CD4-positive, alpha-beta T cell treated with Interleukin-21 for 1 hour (primary cell): Measurements from ENCODE around the gene SASH1.

Experiments
- DNase-seq: peaks from one replicate; pipeline ENCODE4 v3.0.0-alpha.2; 2020

The SASH1 gene

DNA sequence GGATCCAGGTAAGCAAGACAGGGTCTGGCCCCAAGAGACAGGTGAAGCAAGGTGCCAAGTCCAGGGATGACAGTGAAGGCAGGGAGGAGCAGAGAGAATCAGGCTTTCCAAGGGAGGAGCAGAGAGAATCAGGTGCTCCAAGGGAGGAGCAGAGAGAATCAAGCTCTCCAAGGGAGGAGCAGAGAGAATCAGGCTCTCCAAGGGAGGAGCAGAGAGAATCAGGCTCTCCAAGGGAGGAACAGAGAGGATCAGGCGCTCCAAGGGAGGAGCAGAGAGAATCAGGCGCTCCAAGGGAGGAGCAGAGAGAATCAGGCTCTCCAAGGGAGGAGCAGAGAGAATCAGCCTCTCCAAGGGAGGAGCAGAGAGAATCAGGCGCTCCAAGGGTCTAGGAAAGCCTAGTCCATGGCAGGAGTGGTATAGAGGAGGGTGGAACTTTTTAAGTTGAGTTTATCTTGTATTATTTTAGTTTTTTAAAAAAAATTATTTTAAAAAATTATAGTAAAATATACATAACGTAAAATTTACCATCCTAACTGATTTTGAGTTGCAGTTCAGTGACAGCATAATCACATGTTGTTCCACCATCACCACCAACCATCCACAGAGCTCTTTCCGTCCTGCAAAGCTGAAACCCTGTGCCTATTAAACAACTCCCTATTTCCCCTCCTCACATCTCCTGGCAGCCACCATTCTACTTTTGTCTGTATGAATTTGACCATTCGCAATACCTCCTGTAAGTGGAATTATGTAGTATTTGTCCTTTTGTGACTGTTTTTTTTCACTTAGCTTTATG is 64.1 kb downstream of the SASH1 start:
- no peak for DNase-seq

DNA sequence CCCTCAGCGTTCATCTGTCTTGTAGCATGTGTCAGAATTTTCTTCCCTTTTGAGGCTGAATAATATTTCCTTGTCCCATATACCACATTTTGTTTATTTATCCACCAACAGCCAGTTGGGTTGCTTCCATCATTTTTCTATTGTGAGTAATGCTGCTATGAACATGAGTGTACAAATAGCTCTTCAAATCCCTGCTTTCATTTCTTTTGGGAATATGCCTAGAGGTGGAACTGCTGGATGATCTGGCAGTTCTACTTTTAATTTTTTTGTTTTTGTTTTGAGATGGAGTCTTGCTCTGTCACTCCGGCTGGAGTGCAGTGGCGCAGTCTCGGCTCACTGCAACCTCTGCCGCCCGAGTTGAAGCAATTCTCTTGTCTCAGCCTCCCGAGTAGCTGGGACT is 64.7 kb downstream of the SASH1 start:
- no peak for DNase-seq

DNA sequence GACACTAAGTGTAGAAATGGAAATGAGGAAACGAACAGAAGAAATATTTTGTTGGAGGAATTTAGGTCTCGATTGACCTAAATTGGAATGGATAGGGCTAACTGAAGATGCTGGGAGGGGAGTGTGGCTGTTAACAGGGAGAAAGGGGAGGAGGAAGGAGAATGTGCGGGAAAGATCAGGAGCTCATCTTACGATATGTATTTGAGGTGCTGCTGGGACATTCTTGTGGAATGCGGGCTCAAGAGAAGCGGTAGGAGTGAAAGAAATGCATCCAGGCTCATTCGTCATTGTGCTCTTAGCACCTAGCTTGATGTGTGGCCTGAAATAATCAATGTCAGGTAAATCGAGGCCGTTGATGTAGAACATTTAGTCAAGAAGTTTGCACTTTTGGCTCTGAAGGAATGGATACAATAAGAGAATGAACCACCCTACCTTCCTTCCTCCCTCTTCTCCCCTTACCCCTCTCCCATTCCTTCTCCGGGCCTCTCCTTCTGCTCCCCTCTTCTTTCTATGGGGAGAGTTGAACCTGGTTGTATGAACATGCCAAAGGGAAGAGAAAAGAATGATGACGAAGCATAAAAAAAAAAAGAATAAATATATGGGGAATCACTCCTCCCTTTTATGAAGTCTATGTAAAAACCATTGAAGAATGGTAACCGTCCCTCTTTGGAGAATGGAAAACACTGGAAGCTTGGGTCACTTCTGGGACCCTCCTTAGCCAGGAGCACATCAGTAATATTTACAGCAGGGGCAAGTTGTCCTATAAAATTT is 70.9 kb downstream of the SASH1 start:
- no peak for DNase-seq

DNA sequence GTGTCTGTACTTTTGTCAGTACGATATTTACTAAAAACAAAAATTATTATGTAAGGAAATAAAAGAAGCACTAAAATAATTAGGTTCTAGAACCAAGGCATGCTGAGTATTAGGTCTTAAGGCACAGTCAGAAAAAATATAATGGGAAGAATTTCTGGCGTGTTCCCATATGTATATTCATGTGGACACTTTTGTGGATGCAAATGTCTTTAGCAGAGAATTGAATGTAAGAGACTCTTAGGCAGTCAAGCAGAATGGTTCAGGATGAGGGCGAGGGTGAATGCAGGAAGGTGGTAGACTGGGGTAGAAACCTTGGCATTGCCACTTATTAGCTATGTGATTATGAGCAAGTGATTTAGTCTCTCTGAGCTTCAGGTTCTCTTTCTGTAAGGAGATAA is 71.5 kb downstream of the SASH1 start:
- no peak for DNase-seq

DNA sequence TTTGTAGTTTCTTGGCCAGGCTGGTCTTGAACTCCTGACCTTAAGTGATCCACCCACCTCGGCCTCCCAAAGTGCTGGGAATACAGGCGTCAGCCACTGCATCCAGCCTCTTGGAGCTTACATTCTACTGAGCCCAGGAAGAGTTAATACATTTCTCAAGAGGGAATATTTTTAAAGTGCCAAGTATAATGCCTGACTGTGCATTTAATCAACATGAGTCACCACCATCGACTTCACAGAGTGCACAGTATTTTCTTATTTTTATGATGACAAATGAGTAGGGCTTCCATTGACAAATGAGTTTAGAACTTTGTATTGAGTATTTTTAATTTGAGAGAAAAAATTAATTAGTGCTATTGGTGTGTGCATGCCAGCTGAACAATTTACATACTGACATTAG is 72.2 kb downstream of the SASH1 start:
- no peak for DNase-seq

DNA sequence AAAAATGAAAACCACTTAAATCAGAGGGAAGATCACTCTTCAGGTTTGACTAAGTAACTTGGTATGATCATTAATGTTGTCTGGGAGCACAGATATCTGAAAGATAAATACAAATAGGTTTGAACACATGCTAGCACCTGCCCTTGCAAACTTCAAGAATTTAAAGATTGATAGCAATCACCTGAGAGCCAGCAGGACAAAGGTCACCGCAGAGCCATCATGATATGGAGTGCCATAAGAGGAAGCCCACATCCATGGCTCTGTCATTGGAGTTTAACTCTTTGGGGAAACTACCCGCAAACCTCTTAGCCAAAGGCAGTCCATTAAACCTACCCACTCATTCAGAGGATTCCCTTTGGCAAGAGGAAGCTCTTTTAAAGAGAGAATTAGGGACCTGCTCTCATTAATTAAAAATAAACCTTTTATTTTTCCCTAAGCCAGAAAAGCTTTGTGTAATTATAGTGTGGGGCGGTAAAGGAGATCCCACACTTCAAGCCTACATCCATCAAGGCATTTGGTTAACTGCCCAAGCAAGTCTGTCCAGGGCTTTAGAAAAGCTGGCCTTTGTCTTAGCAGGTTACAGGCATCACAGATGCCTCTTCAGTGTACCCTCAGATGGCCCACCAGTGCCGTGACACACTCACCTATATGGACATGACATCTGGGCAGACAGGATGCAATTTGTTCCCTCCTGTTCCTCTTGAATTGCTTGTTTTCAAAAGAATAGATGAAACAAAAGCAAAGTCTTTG is 73.0 kb downstream of the SASH1 start:
- no peak for DNase-seq

DNA sequence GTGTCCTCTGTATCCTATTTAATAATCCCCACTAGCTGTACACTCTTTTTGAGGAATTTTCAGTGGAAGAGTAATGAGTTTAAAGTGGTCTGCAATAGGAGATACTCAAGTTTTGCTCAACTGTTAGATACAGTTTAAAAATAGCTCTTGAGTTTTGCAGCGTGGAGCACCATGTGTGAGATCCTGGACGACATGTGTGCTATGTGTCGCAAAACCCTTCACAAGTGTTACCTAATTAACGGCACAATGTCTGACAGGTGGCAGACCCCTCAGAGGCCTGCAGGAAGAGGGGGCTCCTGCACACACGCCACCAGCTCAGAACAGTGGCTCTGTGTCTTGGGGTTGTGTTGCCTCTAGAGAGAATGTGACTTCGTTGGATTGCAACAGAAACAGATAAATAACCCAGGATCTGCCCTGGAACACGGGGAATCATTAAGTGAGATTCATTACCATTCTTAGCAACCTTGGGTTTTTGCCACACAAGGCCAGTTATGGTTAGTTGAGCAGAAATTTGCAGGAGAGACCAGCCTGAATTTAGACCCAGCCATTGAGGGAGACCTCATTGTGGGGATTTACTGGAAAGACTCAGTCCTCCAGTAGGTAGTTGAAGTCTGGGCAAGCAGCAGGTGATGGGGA is 73.8 kb downstream of the SASH1 start:
- no peak for DNase-seq

DNA sequence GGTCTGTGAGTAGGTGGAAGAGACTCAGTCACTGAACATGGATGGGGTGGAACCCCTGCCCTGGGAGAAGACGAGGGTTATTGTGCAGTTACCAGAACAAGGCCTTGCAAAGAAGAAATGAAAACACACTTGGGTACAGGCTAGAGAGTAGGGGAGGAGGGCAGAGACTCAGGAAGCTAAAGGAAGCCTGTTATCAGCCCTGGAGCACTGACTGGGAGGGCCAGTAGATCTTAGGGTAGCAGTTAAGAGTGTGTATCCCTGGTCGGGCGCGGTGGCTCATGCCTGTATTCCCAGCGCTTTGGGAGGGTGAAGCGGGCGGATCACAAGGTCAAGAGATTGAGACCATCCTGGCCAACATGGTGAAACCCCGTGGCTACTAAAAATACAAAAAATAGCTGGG is 74.4 kb downstream of the SASH1 start:
- DNase-seq: no peak

DNA sequence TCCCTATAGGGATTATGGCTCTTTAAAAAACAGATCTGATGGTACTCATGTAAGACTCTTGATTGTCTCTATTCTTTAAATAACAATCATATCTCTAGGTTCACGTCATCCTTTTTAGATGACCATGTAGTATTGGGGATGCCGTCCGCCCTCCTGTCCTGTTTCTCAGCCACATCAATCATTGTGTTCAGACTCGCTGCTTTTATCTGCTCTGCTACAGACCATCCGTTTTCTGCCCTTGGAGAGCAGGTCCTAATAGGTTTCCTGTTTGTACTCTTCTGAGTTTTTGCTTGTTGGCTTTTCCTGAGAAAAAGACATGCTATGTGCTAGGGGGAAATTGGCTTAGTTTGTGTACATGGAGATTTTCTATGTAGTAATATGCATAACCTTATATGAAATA is 76.8 kb downstream of the SASH1 start:
- no peak for DNase-seq

DNA sequence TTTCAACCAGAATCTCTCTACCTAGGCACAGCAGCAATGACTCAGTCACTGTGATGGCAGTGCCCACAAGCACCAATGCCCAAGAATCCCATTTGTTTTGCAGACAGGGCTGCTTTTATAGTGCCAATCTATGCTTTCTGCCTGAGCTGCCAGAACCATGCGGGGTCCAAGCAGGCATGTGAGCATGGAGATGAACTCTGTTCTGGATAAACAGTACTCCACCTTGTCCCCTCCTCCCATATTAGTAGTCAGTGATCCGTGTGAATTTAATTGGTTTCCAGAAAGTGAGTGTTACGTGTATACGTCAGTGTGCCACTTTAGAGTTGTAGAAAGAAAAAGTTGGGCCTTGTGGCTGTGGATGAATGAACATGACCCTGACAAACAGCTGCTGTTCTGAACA is 79.4 kb downstream of the SASH1 start:
- DNase-seq: no peak

DNA sequence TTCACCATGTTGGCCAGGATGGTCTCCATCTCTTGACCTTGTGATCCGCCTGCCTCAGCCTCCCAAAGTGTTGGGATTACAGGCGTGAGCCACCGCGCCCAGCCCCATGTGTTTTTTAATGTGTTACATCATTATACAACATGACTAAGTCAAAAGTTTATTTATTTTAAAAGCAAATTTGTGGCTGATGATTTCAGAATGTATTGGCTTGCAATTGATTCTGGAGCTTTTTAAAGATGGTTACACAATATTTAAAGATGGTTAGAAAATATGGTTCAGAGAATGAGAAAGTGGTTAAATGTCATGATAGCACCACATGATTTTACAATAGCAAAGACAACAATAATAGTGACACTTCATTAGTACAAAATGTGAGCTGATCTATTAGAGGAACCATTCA is 80.5 kb downstream of the SASH1 start:
- DNase-seq: no peak

DNA sequence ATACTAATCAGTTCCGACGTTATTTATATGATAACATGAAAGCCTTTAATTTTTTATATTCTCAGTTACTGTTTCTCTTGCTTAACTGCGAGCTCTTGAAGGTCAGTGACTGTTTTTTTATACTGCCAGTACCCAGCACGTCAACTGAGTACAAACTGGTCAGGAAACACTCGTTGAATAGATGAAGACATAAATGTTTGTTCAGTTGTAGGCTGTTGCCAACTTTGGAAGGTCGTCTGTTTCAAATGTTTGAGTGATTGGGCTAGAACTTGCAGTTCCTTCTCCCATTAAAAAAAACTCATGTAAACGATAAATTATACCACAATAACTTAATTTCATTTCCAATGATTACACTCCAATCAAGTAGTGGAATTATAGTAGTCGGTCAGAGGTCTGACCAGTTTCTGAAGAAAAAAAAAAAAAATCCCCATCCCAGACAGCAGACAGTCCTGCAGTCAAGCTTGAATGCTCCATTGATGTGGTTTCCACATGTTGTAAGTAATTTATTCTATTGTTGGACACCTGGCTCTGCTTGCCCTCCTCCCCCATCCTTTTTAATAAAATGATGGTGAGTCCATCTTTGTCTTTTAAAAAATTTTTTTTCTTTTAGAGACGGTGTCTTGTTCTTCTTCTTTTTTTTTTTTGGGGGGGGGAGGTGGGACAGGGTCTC is 81.1 kb downstream of the SASH1 start:
- DNase-seq: no peak

DNA sequence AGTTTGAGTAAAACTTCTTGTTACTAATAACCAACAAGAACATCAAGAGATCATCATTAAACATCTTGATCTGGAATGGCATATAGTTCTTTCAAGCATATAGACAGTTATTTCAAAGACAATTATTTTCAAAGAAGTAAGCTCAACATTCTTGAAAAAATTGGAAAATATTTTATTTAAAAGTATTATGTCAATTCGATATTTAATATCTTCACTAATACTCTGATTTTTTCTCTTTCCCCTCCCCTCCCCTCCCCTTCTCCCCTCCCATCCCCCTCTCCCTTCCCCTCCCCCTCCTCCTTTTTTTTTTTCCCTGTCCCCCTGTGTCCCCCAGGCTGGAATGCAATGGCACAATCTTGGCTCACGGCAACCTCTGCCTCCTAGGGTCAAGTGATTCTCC is 82.8 kb downstream of the SASH1 start:
- no peak for DNase-seq

DNA sequence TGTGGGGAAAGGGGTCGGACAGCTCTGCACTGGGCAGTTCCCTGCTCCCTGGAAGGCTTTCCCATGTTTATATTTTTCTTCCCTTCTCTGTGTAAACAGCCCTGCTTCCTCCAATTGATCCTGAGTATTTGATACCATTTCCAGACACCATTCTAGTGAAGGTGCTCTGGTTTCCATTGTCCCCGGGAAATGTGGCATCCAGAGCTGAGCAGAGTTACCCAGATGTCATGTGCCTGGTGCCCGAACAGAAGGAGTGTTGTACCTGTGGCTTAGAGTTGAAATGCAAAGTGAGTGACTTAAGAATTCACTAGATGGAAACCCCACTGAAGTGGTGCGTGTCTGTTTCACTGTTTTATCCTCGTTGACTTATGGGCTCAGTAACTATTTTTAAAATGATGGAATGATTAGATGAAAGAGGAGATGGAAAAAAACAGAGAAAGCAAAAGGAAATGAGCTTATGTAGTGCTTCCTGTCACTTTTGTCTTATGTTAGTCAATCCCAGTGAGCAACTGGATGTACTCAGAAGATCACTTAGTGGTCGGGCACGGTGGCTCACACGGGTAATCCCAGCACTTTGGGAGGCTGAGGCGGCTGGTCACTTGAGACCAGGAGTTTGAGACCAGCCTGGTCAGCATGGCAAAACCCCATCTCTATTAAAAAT is 83.8 kb downstream of the SASH1 start:
- no peak for DNase-seq

DNA sequence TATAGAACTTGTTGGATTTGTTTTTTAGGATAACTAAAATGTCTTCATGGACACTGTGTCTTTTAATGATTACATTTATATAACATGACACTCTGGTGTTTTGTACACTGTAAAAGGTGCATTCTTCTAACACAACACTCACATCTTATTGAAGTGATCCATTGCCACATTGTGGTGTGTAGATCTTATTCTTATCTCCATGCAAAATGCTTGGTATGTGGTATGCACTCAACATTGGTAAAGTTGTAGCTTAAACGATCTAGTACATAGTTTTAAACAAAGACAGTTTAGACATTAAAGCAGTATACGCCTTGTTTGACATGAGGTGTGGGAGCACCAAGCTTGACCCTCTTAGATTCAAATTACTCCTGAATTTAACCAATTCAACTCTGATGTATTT is 84.7 kb downstream of the SASH1 start:
- DNase-seq: no peak

DNA sequence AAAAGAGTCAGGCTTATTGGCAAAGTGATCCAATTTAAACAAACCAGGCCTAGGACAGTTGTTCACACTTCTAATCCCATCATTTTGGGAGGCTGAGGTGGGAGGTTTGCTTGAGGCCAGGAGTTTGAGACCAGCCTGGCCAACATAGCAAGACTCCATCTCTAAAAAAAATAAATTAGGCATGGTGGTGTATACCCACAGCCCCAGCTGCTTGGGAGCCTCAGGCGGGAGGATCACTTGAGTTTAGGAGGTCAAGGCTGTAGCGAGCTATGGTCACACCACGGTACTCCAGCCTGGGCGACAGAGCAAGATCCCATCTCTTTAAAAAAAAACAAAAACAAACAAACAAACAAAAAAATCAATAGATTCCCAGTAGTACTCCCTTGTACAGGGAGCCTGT is 86.8 kb downstream of the SASH1 start:
- DNase-seq: no peak

DNA sequence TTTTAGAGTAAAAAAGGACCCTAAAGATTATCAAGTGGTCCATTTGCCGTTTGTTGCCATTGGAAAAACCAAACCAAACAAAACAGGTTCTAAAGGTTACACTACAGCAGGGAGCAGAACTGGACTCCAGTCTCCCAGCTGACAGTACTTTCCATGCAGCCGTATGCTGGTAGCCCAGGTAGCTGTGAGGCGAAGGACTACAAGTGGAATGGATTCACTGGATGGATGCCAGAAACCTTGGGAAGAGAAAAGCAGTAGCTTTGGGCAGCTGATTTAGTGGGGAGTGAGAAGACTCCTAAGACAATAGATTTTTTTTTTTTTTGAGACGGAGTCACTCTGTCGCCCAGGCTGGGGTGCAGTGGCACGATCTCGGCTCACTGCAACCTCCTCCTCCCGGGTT is 88.3 kb downstream of the SASH1 start:
- DNase-seq: no peak

DNA sequence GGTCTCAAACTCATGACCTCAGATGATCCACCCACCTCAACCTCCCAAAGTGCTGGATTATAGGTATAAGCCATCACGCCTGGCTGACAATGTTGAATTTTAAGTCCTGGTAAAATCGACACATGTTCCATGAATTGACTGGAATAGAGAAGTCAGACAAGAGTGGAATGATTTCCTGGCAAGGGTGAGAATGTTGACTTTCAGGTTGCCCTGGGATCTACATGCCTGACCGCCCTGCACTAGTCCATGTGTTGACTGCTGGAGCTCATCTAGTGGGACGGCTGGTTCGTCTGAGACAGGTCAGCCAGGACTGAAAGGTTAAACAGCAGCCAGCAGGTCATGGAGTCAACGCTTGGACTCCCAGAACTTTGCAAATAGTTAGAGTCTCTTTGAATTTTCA is 88.8 kb downstream of the SASH1 start:
- no peak for DNase-seq

DNA sequence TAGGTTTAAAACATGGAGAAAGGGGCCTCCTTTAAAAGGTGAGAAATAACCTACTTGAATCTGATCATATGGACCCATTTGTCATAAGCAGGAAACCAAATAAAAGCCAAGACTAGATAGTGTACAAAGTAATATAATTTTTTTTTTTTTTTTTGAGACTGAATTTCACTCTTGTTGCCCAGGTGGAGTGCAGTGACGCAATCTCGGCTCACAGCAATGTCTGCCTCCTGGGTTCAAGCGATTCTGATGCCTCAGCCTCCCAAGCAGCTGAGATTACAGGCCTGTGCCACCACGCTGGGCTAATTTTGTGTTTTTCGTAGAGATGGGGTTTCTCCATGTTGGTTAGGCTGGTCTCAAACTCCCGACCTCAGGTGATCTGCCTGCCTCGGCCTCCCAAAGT is 89.2 kb downstream of the SASH1 start:
- no peak for DNase-seq

DNA sequence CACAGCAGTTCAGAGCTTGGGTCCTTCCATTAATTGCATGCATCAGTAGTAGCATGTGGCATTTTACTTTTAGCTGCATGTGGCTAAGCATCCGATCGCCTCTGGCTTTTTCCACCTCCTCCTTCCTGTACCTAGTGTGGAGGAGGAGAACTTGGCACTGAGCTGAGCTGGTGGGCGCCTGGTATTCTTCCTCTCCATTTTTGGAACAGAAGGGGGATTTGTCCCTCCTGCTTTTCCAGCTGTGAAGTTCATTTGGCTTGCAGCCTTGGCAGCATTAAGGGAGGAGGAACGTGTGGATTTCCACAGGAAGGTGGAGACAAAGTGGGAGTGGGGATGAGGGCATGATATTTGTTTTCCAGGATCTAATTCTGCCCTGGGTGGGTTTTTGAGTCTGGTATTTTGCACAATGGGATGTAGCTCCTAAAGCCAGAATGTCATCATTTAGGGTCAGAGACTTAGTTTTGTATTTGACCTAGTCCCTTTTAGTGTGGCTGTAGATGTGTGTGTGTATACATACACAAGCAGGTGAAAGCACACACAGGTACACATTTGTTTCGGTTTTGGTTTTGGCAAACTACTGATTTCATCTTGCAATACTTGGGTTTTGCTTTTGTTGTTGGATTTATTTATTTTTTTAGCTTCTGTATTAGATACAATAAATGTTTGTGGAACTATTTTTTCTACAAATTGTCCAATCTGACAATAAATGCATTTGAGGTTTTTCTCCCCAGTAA is 90.0 kb downstream of the SASH1 start:
- DNase-seq: no peak

DNA sequence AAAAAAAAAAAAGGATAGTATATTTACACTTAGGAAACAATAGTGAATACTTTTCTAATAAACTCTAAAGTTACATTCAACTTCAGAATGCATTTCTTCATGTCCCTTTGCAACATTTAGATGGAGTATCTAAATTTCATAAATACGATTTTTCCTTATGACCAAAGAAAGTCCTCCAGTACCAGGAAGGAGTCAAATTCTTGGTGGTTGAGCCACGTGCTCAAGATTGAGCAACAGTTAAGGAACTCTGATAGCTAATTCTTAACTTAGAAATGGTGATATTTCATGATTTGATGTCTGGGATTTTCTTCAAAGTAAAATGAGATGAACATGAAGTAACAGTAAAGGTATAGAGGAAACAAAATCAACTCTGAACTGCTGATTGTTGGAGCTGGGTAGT is 92.7 kb downstream of the SASH1 start:
- DNase-seq: no peak

DNA sequence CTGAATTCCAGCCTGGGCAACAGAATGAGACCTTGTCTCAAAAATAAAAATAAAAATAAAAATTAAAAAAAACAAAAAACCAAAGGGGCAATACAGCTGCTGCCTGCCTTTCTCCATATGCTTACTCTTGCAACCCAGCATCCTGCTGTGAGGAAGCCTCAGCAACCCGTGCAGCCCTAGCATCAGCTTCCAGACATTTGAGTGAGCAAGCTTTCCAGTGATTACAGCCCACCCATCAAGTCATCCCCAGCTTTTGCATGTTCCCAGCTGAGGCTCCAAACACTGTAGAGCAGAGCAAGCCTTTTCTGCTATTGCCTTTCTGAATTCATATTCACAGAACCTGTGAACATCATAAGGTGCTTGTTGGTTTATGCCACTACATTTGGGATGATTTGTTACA is 93.8 kb downstream of the SASH1 start:
- no peak for DNase-seq
